HepG2 (cell line): ENCODE data around the gene ANKAR.

Experiments
- ATF3 ChIP-seq: sonication (generic); formaldehyde crosslinking; IDR thresholded peaks from 2 replicates; pipeline ENCODE4 v1.4.0; 2020; ENCODE audit warnings: missing genetic modification reagents
- CBFB ChIP-seq: sonication (generic); formaldehyde crosslinking; IDR thresholded peaks from 2 replicates; pipeline ENCODE4 v1.4.0; 2020; ENCODE audit warnings: missing genetic modification reagents
- IRF1 ChIP-seq: sonication (generic); formaldehyde crosslinking; IDR thresholded peaks from 2 replicates; pipeline ENCODE4 v1.4.0; 2020; ENCODE audit warnings: low read depth, mild to moderate bottlenecking, missing genetic modification reagents
- JUND ChIP-seq: sonication (generic); formaldehyde crosslinking; IDR thresholded peaks from 2 replicates; pipeline ENCODE4 v1.8.0; 2022; ENCODE audit warnings: mild to moderate bottlenecking, missing genetic modification reagents
- REST ChIP-seq, 2 experiments: IDR thresholded peaks; 2 replicates each; pipeline ENCODE4 v1.6.1; 2011 to 2012; ENCODE audit warnings: low read length in 2 of 2, borderline replicate concordance in 1 of 2, low read depth in 1 of 2, mild to moderate bottlenecking in 1 of 2, moderate library complexity in 1 of 2
- RFX5 ChIP-seq: IDR thresholded peaks from 2 replicates; pipeline ENCODE4 v1.6.1; 2011; ENCODE audit warnings: low read depth, low read length, improper control_type of control experiment
- ZMYM3 ChIP-seq: sonication (generic); formaldehyde crosslinking; IDR thresholded peaks from 2 replicates; pipeline ENCODE4 v1.5.1; 2020; ENCODE audit warnings: mild to moderate bottlenecking, missing genetic modification reagents
- ZNF24 ChIP-seq: fragments of 450-650 bp; IDR thresholded peaks from 2 replicates; pipeline ENCODE4 v1.6.1; 2017; ENCODE audit warnings: antibody characterized with exemption, mild to moderate bottlenecking
- ZNF260 ChIP-seq: sonication (generic); formaldehyde crosslinking; IDR thresholded peaks from 2 replicates; pipeline ENCODE4 v1.4.0; 2020; ENCODE audit warnings: missing genetic modification reagents, low read depth, mild to moderate bottlenecking, borderline replicate concordance
- TF ChIP-seq, protein P1 (sequence below): sonication (generic); formaldehyde crosslinking; IDR thresholded peaks from 2 replicates; pipeline ENCODE4 v1.5.0; 2020; ENCODE audit warnings: mild to moderate bottlenecking, missing genetic modification reagents, moderate library complexity

- TF ChIP-seq JUND (CRISPR knock-in tag): no peak
- TF ChIP-seq IRF1: no peak
- no peak for TF ChIP-seq CBFB (CRISPR knock-in tag)
- TF ChIP-seq RFX5: no peak
- TF ChIP-seq REST (IDR thresholded peaks at IDR 0.05; ENCODE audit: borderline replicate concordance in 1 of 2, low read depth in 1 of 2, low read length in 2 of 2): no peak
- TF ChIP-seq, protein P1, sequence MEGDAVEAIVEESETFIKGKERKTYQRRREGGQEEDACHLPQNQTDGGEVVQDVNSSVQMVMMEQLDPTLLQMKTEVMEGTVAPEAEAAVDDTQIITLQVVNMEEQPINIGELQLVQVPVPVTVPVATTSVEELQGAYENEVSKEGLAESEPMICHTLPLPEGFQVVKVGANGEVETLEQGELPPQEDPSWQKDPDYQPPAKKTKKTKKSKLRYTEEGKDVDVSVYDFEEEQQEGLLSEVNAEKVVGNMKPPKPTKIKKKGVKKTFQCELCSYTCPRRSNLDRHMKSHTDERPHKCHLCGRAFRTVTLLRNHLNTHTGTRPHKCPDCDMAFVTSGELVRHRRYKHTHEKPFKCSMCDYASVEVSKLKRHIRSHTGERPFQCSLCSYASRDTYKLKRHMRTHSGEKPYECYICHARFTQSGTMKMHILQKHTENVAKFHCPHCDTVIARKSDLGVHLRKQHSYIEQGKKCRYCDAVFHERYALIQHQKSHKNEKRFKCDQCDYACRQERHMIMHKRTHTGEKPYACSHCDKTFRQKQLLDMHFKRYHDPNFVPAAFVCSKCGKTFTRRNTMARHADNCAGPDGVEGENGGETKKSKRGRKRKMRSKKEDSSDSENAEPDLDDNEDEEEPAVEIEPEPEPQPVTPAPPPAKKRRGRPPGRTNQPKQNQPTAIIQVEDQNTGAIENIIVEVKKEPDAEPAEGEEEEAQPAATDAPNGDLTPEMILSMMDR (CRISPR knock-in tag): no peak
- TF ChIP-seq ATF3 (CRISPR knock-in tag): no peak
- no peak for TF ChIP-seq ZNF260 (CRISPR knock-in tag)
- TF ChIP-seq ZNF24: no peak
- no peak for TF ChIP-seq ZMYM3
These were observed 7.4 kb downstream of the ANKAR start for GRCh38 chr2:189681903-189682302.
